Activated T-cell treated with anti-CD3 and anti-CD28 coated beads, Interleukin-2, amount 50 U/mL, for 1 hour (primary cell): ENCODE data around the gene RPN2.

Experiments
- DNase-seq: peaks from one replicate; pipeline ENCODE4 v3.0.0-alpha.2; 2020

The RPN2 gene

GRCh38 chr20:37270576-37271420, 91.7 kb downstream of the RPN2 start:
- no peak for DNase-seq

GRCh38 chr20:37271421-37271768, 92.3 kb downstream of the RPN2 start:
- DNase-seq = no peak

GRCh38 chr20:37273988-37274387, 94.9 kb downstream of the RPN2 start:
- no peak for DNase-seq

DNA sequence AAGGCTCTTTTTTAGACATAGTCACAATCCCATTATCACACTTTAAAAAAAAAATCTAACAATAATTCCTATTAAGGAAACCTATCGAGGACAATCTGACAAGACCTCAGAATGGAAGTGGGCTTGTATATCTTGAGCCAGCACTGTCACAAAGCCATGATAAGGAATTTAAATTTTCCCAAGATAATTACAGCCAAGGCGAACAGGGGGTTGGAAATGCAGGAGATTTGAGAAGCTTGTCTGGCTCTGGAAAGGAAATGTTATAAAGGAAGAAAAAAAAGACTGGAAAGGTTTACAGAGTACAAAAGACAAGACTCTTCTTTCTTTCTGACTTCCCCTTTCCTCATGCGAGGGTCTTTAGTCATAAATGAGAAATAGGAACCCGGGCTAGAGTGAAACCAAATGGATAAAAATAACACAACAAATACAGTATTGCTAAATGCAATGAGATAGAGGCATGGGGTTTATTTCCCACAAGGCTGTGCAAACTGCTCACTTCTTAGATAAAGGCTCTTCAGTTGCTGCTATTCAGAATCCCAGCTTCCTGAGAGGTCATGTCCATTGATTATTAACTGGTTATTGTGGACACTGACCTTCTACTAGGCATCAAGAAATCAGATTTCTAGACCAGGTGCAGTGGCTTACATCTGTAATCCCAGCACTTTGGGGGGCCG, 95.9 kb downstream of the RPN2 start:
- DNase-seq = no peak

GRCh38 chr20:37276494-37277252, 97.5 kb downstream of the RPN2 start:
- no peak for DNase-seq

- no peak for DNase-seq
Measured at GRCh38 chr20:37277253-37277593, 98.1 kb downstream of the RPN2 start.

DNA sequence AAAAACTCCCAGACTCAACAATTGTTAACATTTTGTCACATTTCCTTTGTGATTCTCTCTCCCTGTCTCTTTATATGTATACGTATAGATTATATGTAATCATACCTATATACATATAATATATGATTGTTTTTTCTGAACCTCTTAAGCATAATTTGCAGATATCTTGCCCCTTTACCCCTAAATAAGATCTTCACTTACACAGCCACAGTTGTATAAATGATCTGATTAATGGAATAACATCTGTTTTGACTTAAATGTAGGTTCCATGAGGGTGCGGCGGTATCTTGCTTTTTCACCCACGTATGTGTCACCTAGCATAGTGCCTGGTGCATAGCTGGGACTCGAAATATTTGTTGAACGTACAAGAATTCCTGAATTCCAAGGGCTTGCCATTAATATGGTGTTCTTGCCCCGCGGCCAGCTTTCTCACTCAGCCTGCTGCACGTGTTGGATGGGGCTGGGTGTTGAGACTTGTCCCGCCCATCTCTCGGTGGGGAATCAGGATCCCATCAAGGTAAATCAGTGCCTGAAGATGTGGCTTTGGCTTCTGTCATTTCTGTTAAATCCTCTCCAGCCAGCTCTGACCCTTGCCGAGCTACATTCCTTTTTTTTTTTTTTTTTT, 99.9 kb downstream of the RPN2 start:
- no peak for DNase-seq

DNA sequence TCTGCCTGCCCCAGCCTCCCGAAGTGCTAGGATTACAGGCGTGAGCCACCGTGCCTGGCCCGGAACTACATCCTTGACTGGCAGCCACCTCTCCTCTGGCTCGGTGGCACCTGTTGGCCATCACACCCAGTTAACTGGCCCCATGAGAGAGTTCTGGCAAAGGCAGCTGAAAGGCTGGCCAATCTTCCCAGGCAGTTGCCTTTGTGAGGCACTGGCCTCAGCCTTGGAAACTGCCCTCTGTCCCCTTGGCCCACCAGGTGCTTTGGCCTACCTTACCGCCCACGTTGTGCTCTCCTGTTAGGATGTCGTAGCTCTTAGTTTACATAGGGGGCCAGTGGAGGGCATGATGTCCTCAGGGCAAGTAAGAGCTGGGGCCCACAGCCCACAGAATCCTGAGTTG, 100.7 kb downstream of the RPN2 start:
- DNase-seq = no peak

DNA sequence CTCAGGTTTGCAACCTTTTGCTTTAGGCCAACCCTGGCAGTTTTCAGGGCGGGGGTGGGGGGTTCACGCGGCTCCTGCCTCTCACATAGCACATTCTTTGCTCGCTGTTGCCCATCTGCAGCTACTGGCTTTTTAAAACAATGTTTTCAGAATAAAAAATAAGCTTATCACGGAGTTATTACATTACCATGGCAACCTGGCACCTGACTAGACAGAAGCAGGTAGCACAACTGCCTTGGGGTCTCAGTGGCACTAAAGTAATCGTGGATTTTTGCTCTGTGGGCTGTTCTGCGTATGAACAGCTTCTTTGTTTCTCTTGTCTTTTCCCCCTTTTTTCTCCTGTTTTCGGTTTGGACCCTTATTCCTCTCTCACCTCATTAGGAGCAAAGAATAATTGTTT, 101.3 kb downstream of the RPN2 start:
- no peak for DNase-seq

DNA sequence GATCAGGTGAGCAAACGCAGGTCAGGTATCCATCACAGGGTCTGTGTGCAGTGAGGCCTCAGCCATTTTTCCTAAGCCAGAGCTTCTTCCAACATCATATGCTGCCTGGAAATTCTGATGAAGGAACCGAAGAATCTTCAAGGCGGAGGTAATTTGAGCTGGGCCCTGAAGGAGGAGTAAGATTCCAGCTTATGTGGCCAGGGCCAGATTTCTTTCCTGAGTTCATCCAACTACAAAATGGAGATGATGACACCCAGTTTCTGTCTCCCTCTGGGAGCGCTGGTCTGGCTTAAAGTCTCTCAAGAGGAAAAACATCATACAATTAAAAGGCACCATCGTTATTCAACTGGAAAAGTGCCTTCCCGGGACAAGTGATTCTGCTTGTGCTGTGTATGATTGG, 103.4 kb downstream of the RPN2 start:
- no peak for DNase-seq

GRCh38 chr20:37283530-37284195, 104.5 kb downstream of the RPN2 start:
- no peak for DNase-seq

DNA sequence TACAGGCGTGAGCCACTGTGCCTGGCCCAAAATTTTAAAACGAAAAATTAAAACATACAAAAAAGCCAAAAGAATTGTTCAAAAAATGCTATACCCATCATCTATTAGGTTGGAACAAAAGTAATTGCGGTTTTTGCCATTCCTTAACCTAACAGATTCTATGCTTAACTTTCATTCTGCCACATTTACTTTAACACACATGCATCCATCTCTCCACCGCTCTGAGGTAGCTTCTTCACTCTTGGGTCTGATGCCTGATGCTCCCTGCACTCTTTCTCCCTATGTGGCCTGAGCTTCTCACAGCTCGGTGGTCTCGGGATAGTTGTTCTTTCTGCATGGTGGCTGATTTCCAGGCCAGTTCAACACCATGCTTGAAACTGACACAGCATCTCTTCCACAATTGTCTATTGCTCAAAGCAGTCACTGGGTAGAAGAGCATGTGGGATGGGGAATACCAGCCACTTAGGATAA, 105.6 kb downstream of the RPN2 start:
- no peak for DNase-seq

DNA sequence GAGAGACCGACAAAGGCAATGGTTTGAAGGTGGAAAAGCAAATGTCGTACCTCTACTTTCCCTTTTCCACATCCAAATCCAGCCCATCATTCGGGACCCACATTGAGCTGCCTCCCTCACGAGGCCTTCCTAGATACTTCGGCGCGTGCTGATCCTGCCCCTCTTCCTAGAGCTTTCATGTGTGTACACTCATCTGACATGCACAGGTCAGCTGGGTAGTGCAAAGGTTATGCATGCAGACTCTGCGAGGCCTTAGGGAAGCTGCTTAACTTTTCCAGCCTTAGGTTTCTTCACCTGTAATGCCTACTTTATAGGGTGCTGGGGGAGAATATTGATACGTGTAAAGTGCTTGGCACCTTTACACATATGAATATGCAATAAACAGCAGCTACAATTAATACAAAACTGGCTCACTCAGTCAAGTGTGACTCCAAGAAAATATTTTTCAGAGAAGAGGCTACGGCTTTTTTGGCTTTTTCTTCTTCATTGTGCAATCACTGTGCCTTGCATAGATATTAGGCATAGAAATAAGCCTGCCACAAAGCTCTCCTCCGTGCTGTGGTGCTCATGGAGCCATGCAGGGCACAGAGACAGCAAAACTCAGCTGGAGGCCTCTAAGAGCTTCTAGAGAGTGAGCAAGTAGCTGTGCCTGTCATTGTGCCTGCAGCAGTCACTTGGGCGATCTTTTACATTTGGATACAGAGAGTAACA, 106.7 kb downstream of the RPN2 start:
- no peak for DNase-seq

- no peak for DNase-seq
Measured at GRCh38 chr20:37288091-37288490, 109.0 kb downstream of the RPN2 start.

DNA sequence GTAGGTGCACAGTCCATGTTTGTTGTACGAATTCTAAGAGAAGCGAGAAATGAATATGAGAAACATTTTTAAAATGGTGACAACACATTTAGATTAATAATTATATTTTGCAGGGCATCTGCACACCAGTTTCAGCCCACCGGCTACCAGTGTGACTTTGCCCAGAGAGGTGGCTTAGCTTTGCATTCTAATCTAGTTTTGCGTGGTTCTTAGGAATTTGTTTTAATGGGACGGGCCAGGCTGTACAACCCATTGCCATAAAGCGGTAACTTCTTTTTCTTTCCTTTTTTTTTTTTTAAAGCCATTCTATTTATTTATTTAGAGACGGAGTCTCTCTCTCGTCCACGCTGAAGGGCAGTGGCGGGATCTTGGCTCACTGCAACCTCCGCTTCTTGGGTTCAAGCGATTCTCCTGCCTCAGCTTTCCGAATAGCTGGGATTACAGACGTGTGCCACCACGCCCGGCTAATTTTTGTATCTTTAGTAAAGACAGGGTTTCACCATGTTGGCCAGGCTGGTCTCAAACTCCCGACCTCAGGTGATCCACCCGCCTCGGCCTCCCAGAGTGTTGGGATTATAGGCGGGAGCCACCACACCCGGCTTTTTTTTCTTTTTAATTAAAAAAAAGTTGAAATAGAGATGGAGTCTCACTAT, 111.2 kb downstream of the RPN2 start:
- no peak for DNase-seq
